Eye (tissue), 1 donor: ENCODE results near the gene ACTN2.

ENCODE experiments used
- DNase-seq: peaks from one replicate; pipeline ENCODE4 v3.0.0-alpha.2; 2015

The ACTN2 gene

GRCh38 chr1:236786453-236786852, 100.2 kb downstream of the ACTN2 start:
- no peak for DNase-seq

- DNase-seq: no peak
Measured at GRCh38 chr1:236794585-236795034, 108.3 kb downstream of the ACTN2 start.

- peak; percentile 100 for DNase-seq
Measured at GRCh38 chr1:236795035-236795756, 108.9 kb downstream of the ACTN2 start, which contains the start of gene MTR. Gene MTR (plus strand): TSS chr1:236795292. CDS start chr1:236795704, 412 bp downstream.

- DNase-seq: peak; percentile 76
Measured at GRCh38 chr1:236795757-236796667, 109.7 kb downstream of the ACTN2 start.

GRCh38 chr1:236799001-236799400, 112.7 kb downstream of the ACTN2 start:
- no peak for DNase-seq

GRCh38 chr1:236800002-236800620, 113.8 kb downstream of the ACTN2 start:
- peak; percentile 19 for DNase-seq

- no peak for DNase-seq
Measured at GRCh38 chr1:236800623-236801022, 114.3 kb downstream of the ACTN2 start.

- no peak for DNase-seq
Measured at GRCh38 chr1:236802264-236802663, 116.0 kb downstream of the ACTN2 start.

GRCh38 chr1:236806634-236807033, 120.3 kb downstream of the ACTN2 start:
- no peak for DNase-seq

- DNase-seq: no peak
Measured at GRCh38 chr1:236808005-236808404, 121.7 kb downstream of the ACTN2 start.

- no peak for DNase-seq
Measured at GRCh38 chr1:236808564-236809130, 122.3 kb downstream of the ACTN2 start.

GRCh38 chr1:236809148-236809547, 122.8 kb downstream of the ACTN2 start:
- no peak for DNase-seq

GRCh38 chr1:236810018-236810417, 123.7 kb downstream of the ACTN2 start:
- no peak for DNase-seq

GRCh38 chr1:236812334-236813030, 126.2 kb downstream of the ACTN2 start:
- no peak for DNase-seq
